ENCODE data around the gene UAP1. TPM values are rescaled to one million over a fixed set of nuclear protein-coding genes. Genes with fewer than 3 reads are reported as not detected.
A peak's percentile ranks its signal among the peaks of the same experiment; 100 is the strongest.

The UAP1 gene
- 10 to 100 TPM; 32.0 to 34.5 (median 33.6) TPM for polyA plus RNA-seq (ENCODE audit: insufficient read length in 3 of 3)
- long read RNA-seq, donor 1, partial matches to known transcripts, result 0 of 7 reads
- long read RNA-seq, donor 1, other reads (novel, unspliced or antisense), result 0 of 7 reads
- long read RNA-seq, donor 2, partial matches to known transcripts, result 0 of 2 reads
- long read RNA-seq, donor 2, other reads (novel, unspliced or antisense), result 0 of 2 reads
- long read RNA-seq, donor 3, transcript UAP1-201 (11 exons, 2,377 nt), result major isoform, 9 of 17 reads
- long read RNA-seq, donor 3, partial matches to known transcripts, result 5 of 17 reads
- long read RNA-seq, donor 3, other reads (novel, unspliced or antisense), result 0 of 17 reads
- long read RNA-seq, donor 4, partial matches to known transcripts, result 0 of 6 reads
- long read RNA-seq, donor 4, other reads (novel, unspliced or antisense), result 0 of 6 reads
- long read RNA-seq, donor 5, result 0 reads
- long read RNA-seq, donor 6, partial matches to known transcripts, result 0 of 6 reads
- long read RNA-seq, donor 6, other reads (novel, unspliced or antisense), result 0 of 6 reads
- long read RNA-seq, donor 7, partial matches to known transcripts, result 0 of 7 reads
- long read RNA-seq, donor 7, other reads (novel, unspliced or antisense), result 0 of 7 reads
- long read RNA-seq, donor 8, transcript UAP1-201 (11 exons, 2,377 nt), result major isoform, 9 of 9 reads
- long read RNA-seq, donor 8, partial matches to known transcripts, result 0 of 9 reads
- long read RNA-seq, donor 8, other reads (novel, unspliced or antisense), result 0 of 9 reads
- long read RNA-seq, donor 9, partial matches to known transcripts, result 0 of 2 reads
- long read RNA-seq, donor 9, other reads (novel, unspliced or antisense), result 0 of 2 reads
- long read RNA-seq, donor 10, partial matches to known transcripts, result 0 of 7 reads
- long read RNA-seq, donor 10, other reads (novel, unspliced or antisense), result 0 of 7 reads
- long read RNA-seq, donor 11, partial matches to known transcripts, result 0 of 2 reads
- long read RNA-seq, donor 11, other reads (novel, unspliced or antisense), result 0 of 2 reads
- long read RNA-seq, donor 12, partial matches to known transcripts, result 0 of 3 reads
- long read RNA-seq, donor 12, other reads (novel, unspliced or antisense), result 0 of 3 reads
- long read RNA-seq, donor 13, transcript UAP1-201 (11 exons, 2,377 nt), result major isoform, 9 of 14 reads
- long read RNA-seq, donor 13, partial matches to known transcripts, result 0 of 14 reads
- long read RNA-seq, donor 13, other reads (novel, unspliced or antisense), result 0 of 14 reads
- long read RNA-seq, donor 14, partial matches to known transcripts, result 0 of 5 reads
- long read RNA-seq, donor 14, other reads (novel, unspliced or antisense), result 0 of 5 reads
- long read RNA-seq, donor 15, partial matches to known transcripts, result 0 of 5 reads
- long read RNA-seq, donor 15, other reads (novel, unspliced or antisense), result 0 of 5 reads
- long read RNA-seq, donor 16, transcript UAP1-201 (11 exons, 2,377 nt), result major isoform, 6 of 11 reads
- long read RNA-seq, donor 16, partial matches to known transcripts, result 0 of 11 reads
- long read RNA-seq, donor 16, other reads (novel, unspliced or antisense), result 0 of 11 reads

DNA sequence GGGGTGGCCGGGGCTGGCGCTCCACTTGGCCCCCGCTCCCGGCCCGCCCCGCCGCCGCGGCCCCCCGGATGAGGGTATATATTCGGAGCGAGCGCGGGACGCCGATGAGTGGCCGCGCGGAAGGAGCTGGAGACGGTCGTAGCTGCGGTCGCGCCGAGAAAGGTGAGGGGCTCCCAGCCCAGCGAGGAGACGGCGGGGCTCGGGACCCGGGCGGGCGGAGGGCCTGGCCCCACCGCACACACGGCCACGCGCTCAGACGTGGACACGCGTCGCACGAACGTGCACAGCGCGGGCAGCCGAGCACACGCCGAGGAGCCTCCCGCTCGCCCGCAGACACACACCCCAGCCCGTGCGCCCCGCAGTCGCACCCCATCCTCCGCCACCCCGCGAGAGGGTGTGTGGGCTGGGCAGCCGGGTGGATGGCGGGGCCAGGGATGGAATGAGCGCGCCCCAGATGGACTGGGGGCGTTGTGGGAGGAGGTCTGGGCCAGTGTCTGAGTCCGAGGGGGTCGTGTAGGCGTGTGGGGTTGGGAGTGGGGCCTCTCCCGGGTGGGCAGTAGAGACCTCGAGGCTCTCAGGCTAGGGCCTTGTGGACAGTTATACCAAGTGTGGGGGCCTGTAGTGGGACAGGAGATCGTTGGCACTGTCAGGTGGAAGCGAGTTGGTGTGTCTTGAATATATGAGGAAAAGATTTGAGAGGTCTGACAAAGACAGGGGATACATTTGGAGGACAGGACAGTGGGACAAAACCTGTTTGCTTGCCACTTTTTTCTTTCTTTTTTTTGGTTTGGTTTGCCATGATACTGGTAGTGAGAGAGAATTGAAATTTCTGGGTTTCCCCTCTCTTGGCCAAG, at the start of gene UAP1:
Gene UAP1 (plus strand): TSS at position 107 of the 854 bp plus-strand sequence. CDS start 4,347 bp downstream, outside the sequence.
- DNase-seq (ENCODE audit: extremely low read depth in 1 of 11, low read depth in 9 of 11, low spot score in 4 of 11), result peak in 3 of 11 donors; percentile 10 to 26 (median 19)

DNA sequence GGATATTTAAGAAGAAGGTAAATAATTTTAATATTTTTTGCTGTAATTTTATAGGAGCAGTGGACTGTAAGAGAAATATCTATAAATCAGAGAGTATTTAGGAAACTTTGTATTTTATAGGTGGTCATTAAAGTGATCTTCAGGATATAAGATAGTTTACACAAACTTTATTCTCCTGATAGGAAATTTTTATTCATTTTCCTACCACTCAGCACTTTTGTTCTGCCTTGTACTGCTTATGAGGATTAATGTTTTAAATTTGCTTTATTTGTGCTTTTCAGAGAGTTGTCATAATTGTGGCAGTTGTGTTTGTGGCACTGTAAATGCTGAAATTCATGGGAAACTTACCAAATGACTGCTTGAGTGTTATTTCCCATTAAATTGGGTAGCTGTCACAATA, 34.2 kb upstream of the UAP1 start:
- DNase-seq (ENCODE audit: extremely low read depth in 1 of 11, low read depth in 9 of 11, low spot score in 4 of 11), result no peak

DNA sequence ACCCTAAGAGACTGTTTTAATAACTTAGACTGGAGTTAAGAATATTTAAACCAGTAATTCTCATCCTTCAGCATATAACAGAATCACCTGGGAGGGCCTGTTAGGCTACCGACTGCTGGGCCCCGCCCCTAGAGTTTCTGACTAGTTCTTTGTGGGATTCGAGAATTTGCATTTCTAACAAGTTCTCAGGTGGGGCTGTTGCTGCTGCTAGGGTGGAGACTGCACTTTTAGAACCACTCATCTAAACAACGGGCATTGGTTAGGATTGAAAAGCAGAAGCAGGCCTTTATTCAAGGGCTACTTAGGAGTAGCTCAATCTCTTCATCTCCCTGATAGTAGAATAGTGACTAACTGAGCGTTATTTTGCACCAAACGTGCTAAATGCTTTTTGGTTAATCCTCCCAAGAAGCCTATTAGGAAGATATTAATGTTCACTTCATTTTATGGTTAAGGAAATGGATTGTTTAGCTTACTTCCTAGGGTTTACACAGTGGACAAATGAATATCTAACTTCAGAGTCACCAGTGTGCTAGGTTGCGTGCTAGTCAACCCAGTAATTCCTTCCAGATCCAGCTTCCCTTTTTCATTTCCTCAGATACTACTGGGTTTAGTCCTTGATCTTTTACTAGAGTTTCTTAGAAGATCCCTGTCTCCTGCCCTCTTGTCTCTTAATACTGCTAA, 31.1 kb upstream of the UAP1 start:
- no peak for DNase-seq (ENCODE audit: extremely low read depth in 1 of 11, low read depth in 9 of 11, low spot score in 4 of 11)

DNA sequence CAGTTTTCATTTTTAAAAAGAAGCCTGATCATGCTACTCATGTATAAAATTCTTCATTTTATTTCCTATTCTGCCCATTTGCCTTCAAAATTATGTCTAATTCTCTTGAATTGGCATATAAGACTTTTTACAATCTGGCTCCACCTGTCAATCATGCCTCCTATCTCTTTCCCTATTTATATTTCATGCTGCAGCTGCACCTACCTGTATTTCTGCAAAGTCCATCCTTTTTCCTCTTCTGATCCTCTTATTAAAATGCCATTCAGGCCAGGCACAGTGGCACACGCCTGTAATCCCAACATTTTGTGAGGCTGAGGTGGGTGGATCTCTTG, 30.6 kb upstream of the UAP1 start:
- no peak for DNase-seq (ENCODE audit: extremely low read depth in 1 of 11, low read depth in 9 of 11, low spot score in 4 of 11)

DNA sequence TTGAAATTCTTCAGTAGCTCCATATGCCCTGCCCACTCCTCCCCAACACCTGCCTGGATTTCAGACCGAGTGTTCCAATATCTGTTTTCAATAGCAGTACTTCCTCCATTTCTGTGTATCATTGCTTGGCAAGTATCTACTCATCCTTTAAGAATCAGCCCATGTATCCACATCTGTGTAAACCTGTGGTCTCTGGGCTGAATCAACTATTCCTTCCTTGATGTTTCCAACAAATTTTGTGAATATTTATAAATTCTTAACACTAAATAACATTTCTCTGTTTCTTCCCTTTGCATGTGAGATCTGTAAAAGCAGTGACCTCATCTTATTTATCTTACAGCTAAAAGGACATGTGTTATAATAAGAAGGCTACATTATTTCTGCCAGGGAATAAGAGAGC, 26.0 kb upstream of the UAP1 start:
- DNase-seq (ENCODE audit: extremely low read depth in 1 of 11, low read depth in 9 of 11, low spot score in 4 of 11), result no peak

DNA sequence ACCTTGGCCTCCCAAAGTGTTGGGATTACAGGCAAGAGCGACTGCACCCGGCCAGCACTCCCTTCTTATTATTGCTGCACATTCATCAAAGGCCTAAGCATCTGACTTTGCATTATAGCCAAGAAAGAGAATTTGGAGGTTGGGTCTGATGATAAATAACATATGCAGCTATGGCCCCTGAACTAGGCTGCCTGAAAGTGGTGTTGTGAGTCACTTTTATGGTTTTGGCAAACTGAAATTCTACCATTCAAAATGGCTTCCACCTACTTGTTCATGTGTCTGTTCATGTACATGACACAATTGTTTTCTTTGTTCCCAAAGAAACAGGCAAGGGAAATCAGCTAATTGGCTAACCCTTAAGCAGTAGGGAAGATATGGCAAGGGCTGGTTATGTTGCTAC, 25.0 kb upstream of the UAP1 start:
- DNase-seq (ENCODE audit: extremely low read depth in 1 of 11, low read depth in 9 of 11, low spot score in 4 of 11), result no peak

DNA sequence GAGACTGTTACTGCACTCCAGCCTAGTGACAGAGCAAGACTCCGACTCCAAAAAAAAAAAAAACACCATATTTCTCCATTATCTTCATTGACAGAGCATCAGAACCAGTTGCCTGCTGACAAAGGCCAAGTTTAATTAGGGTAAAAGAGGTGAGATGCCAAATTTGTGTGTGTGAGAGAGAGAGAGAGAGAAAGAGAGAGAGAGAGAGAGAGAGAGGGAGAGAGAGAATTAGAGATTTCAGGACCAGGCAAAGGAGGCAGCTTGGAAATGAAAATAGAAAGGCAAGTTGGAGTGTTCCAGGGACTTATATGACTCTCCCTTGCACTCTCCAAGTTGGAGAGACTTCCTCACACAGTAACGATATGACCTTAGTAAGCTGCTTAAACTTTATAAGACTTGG, 24.3 kb upstream of the UAP1 start:
- DNase-seq (ENCODE audit: extremely low read depth in 1 of 11, low read depth in 9 of 11, low spot score in 4 of 11), result no peak

DNA sequence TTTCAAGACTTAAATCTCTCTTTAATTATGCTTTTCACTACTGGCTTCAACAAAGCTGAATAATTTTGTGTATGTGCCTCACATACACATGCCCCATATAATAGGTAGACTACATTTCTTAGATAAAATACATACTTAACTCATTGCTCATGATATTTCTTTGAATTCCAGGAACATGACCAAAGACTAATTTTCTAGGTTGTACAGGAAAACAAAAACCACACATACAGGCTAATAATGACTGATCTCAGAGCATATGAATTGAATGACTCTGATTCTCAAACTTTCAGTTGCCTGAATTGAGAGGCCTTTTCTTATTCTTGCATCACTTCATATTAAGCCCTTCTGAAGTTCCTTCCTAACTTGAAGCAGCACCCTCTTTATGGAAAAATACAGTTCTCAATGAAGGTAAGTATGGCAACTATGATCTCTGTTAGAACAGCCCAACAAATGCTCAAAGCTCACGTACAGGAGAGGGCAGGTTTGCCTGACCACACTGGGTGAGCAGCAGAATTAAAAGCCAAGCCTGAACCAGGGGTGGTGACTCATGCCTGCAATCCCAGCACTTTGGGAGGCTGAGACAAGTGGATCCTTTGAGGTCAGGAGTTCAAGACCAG, 22.6 kb upstream of the UAP1 start:
- no peak for DNase-seq (ENCODE audit: extremely low read depth in 1 of 11, low read depth in 9 of 11, low spot score in 4 of 11)

DNA sequence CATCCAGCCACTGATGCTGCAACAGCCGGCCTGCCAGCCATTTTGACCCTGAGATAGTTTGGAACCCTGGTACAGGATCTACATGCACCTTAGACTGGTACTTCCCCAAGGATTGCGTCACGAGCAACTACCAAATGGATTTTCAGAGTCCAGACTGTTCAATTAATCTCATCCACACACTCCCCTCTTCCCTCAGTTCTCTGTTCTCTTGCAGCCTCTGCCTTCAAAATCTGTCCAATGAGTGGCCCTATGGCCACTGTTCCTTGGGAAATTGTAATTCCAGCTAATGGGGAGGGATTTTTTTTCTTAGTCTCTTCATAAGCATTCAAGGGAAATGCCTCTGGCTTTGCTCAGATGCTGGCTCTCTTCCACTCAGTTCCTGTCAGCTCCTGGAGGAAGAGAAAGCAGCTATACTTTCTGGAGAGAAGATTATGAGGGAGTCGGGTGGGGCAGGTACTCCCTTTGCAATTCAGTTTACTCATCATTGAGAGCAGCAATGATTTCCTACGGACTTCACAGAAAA, 19.8 kb upstream of the UAP1 start:
- no peak for DNase-seq (ENCODE audit: extremely low read depth in 1 of 11, low read depth in 9 of 11, low spot score in 4 of 11)

DNA sequence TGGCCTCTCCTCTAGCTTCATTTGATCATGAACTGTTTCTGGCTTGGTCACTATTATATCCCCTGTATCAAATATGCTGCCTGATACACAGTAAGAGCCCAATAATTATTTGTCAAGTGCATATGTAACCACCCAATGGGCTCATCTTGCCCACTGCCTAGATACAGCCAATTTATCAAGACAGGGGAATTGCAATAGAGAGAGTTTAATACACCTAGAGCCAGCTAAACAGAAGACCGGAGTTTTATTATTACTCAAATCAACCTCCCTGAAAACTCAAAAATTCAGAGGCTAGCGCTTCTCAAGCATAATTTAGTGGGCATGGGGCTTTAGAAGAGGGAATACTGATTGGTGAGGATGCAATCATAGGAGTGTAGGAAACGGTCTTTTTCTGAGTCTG, 18.3 kb upstream of the UAP1 start:
- DNase-seq (ENCODE audit: extremely low read depth in 1 of 11, low read depth in 9 of 11, low spot score in 4 of 11), result no peak

DNA sequence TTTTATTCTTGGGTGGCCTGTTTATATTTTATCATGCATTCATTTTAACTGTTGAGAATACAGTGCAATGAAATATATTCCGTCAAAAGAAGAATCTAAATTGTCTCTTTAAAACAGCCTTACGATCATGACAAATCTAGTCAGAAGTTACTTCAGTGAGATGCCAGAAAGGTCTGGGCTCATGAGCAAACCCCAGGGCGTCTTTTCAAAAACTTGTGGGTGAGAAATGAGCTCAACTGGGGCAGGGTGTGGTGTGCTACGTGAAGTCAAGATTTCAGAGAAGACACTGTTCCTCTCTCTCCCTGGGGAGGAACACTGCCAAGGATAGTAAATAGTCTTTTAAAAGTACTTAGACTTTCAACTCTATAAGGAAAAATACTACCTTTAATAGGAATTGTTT, 13.4 kb upstream of the UAP1 start:
- no peak for DNase-seq (ENCODE audit: extremely low read depth in 1 of 11, low read depth in 9 of 11, low spot score in 4 of 11)

DNA sequence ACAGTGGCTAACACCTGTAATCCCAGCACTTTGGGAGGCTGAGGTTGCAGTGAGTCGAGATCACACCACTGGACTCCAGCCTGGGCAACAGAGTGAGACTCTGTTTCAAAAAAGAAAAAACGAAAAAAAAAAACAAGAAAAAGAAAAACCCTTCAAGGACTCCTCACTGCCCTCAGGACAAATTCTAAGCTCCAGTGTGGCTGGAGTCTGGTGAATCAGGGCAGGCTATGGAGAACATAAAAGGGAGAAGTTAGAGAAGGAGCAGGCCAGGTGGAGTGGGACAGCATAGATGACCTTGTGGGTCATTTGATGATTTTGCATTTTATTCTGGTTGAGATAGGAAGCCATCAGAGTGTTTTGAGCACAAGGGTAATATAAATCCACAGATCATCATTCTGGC, 12.5 kb upstream of the UAP1 start:
- DNase-seq (ENCODE audit: extremely low read depth in 1 of 11, low read depth in 9 of 11, low spot score in 4 of 11), result no peak

DNA sequence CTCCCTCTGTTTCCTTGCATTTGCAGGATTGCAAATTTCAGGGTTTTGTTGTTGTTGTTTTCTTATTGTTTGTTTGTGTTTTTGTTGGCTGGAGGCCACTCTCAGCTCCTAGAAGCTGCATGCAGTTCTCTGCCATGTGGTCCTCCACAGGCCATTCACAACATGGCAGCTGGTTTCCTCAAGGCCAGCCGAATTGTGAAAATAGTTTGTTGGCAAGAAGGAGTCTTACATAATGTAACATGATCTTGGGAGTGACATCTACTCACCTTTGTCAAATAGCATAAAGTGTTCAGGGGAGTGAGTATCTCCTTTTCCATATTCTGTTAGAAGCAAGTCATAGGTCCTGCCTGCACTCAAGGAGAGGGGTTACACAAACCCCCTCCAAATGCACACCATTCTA, 10.6 kb upstream of the UAP1 start:
- DNase-seq (ENCODE audit: extremely low read depth in 1 of 11, low read depth in 9 of 11, low spot score in 4 of 11), result no peak

DNA sequence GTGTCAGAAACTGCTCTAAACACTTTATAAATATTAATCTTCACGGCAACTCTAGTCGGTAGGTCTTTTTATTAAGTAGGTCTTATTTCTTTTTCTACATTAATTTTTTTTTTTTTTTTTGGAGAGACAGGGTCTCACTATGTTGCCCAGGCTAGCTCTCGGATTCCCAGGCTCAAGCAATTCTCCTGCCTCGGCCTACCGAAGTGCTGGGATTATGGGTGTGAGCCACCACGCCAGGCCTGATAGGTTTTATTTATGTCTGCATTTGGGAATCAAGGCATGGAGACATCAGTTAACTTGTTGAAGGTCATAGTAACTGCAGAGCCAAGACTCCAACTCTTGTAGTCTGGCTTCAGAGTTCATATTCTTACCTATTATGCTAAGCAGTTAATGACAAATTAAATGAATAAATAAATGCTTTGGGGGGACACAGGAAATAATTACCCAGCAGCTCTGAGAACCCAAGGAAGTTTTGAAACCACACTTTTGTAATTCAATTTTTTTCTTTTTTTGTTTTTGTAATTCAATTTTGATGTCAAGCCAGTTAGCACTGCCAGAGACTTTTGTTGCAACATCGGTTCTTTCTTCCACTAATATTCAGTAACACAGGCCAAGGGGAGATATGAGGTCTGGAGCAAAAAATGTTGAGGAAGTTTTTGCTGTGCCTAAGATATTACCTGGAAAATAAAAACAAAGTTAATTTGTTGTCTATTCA, 9.4 kb upstream of the UAP1 start:
- no peak for DNase-seq (ENCODE audit: extremely low read depth in 1 of 11, low read depth in 9 of 11, low spot score in 4 of 11)

DNA sequence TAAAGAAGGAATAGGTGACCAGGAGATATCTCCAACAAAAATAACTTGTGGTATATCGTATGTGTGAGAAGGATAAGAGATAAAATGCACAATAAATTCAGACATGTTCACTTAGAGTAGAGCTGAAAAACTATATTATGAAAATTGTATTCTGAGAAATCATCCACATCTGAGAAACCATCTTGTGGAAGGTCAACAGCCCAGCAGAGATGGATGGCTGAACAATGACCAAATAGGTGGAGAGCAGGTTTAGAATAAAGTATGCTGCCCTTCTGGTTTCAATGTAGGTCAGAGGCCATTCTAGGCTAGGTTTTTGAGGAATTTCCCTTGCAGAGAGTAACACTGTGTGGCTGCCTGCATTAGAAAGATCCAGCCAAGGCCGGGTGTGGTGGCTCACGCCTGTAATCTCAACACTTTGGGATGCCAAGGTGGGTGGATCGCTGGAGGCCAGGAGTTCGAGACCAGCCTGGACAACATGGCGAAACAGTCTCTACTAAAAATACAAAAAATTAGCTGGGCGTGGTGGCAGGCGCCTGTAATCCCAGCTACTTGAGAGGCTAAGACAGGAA, 8.8 kb upstream of the UAP1 start:
- no peak for DNase-seq (ENCODE audit: extremely low read depth in 1 of 11, low read depth in 9 of 11, low spot score in 4 of 11)

DNA sequence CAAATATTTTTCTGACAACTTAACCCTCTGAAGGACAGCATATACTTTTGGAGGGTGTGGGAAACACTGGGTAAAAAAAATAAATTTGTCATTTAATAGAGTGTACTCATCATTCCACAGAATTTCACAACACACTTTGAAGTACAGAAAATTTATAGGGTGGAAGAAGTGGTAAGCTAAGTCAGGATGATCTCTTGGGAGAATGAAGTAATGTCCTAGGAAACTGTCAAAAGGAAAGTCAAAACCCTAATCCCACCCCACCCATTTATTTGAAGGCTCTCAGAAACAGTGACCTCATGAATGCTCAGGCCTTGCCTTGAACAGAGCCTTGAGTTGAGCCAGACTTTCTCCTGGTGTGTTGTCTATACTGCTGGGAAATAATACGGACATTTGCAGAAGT, 7.3 kb upstream of the UAP1 start:
- DNase-seq (ENCODE audit: extremely low read depth in 1 of 11, low read depth in 9 of 11, low spot score in 4 of 11), result no peak
